Omental fat pad (tissue), 4 donors: ENCODE data around the gene NRTN. TPM values are rescaled to one million over a fixed set of nuclear protein-coding genes. Genes with fewer than 3 reads are reported as not detected.

Experiments used
- ATAC-seq: fragments of 150-250 bp; one replicate; pipeline ENCODE4 v1.9.1; 2016; ENCODE audit warnings: mild to moderate bottlenecking, moderate library complexity; ENCODE audit not compliant: low FRiP score
- DNase-seq: peaks from one replicate; pipeline ENCODE4 v3.0.0-alpha.2; 2019; ENCODE audit warnings: low spot score
- CTCF ChIP-seq, 3 donors: fragments of 450-650 bp; IDR thresholded peaks; one replicate each; pipeline ENCODE4 v1.5.1; 2016 to 2017; ENCODE audit warnings: antibody characterized with exemption in 3 of 3, mild to moderate bottlenecking in 3 of 3, moderate library complexity in 2 of 3
- total RNA-seq, 4 donors: library from RNA; depleted of rRNA; stranded (reverse); fragments of >200 nt; gene quantifications; one replicate each; pipeline ENCODE4 v1.1.0, GENCODE V29; 2016

NRTN gene
- total RNA-seq, 4 donors from 2014 or later = not detected

- ATAC-seq (no peak), DNase-seq (no peak)
- no peak for TF ChIP-seq CTCF (IDR thresholded peaks at IDR 0.05)
Measured at GRCh38 chr19:5800361-5801270, 4.3 kb upstream of the NRTN start.

DNA sequence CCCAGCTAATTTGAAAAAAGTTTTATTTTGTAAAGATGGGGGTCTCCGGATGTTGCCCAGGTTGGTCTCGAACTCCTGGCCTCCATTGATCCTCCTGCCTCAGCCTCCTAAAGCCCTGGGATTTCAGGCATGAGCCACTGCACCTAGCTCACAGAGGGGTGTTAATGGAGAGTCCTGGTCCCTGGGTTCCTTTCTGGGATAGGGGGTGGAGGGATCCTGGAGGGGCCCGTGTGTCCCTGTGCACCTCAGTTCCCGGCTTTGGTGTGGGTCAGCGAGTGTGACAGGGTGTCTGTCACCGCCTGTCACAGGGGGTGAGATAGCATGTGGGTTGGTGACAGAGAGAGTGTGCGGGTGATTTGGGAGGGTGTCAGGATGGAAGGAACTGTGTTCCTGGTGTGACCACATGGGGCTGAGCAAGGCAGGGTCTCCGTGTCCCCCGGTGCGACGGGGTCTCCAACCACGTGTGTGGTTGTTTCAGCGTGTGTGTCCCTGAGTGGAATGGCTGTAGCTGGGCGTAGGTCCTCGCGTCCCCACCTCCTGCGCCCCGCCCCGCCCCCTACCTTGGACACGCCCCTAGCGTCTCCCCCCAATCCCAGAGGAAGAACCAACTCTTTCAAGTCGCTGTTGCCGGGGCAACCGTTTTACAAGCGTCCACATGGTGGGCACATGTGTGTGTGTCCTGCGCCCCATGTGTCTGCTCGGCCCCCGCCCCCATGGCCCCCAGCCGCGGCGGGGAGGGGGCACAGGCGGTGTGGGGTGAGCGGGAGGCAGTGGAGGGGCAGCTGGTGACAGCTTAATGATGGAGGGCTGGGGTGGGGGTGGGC lies 2.9 kb upstream of the NRTN start:
- ATAC-seq (no peak), DNase-seq (no peak)
- no peak for TF ChIP-seq CTCF (IDR thresholded peaks at IDR 0.05)

DNA sequence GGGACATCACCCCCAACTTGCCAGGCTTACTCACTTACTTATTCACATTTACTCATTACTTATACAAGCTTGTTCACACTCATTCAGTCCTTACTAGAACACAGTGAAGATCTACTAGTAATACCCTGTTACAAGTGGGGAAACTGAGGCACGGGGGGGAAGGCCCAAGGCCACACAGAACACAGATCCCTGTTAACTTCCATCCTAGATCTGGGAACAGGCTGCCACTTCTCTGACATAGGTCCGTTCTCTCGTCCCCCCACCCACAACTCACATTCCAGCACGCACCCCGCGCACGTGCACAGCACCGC lies 1.5 kb upstream of the NRTN start:
- ATAC-seq = no peak
- DNase-seq = no peak
- no peak for TF ChIP-seq CTCF (IDR thresholded peaks at IDR 0.05)

GRCh38 chr19:5803752-5804515 lies 933 bp upstream of the NRTN start:
- peak in 2 of 3 donors; percentile 42 to 67 for TF ChIP-seq CTCF (IDR thresholded peaks at IDR 0.05)
- DNase-seq (peak; percentile 70), ATAC-seq (peak; percentile 88)

DNA sequence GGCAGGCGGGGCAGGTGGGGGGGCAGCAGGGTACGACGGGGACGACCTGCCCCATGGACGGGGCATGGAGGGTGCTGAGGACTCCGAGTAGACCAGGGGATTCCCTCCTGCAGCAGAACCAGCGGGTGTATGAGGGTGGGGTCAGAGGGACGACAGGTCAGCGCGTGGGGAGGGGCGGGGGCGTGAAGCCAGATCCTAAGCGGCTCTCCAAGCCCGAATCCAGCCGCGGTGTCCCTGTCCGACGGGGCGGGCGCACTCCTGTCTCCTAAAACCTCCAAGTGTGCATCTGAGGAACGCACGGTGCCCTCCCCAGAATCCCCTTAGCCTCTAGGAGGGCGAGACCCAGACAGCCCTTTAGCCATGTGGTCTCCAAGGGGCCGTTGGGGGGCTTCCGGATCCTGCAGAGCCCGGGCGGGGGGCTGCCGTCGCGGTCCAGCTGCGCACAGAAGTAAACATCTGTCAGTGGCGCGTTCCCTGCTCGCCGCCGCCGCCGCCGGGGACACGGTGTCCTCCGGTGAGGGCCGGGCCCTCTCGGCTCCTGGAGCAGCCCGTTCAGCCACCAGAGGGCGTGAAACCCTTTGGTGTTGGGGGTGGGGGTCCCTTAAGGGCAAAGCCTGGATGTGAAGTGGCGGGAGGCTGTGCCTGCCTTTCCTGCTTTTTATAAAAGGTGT lies 730 bp downstream of the NRTN start:
- TF ChIP-seq CTCF (IDR thresholded peaks at IDR 0.05) = no peak
- ATAC-seq (no peak), DNase-seq (no peak)

GRCh38 chr19:5806133-5806489 lies 1.2 kb downstream of the NRTN start:
- DNase-seq (no peak), ATAC-seq (no peak)
- TF ChIP-seq CTCF (IDR thresholded peaks at IDR 0.05) = no peak
